MG63 (cell line): ENCODE data around the gene SPHK1. TPM values are rescaled to one million over a fixed set of nuclear protein-coding genes. Genes with fewer than 3 reads are reported as not detected.
A peak's percentile ranks its signal among the peaks of the same experiment; 100 is the strongest.
"Not testable (repeated sequence)": the region's sequence is repeated elsewhere in the genome, so short reads cannot be mapped to it uniquely, and the experiment has no call there.

Source experiments
- DNase-seq: peaks from one replicate; pipeline ENCODE4 v3.0.0-alpha.2; 2020
- H3K27me3 ChIP-seq: fragments of 250-450 bp; sonication (Bioruptor Pico); 2 replicates; pipeline ENCODE4 v1.5.1; 2020; ENCODE audit warnings: mild to moderate bottlenecking, moderate library complexity
- H3K36me3 ChIP-seq: fragments of 250-450 bp; sonication (Bioruptor Pico); 2 replicates; pipeline ENCODE4 v1.5.1; 2020; ENCODE audit warnings: mild to moderate bottlenecking, moderate library complexity
- H3K4me3 ChIP-seq: fragments of 250-450 bp; sonication (Bioruptor Pico); 2 replicates; pipeline ENCODE4 v1.5.1; 2020; ENCODE audit warnings: mild to moderate bottlenecking, moderate library complexity
- H3K9me3 ChIP-seq: fragments of 250-450 bp; sonication (Bioruptor Pico); 2 replicates; pipeline ENCODE4 v1.5.1; 2020; ENCODE audit warnings: mild to moderate bottlenecking, moderate library complexity
- total RNA-seq: library from RNA; depleted of rRNA; stranded (reverse); fragments of >200 nt; shearing (Covaris generic); gene quantifications from 2 replicates; pipeline ENCODE4 v1.2.3, GENCODE V29; 2014; ENCODE audit warnings: low replicate concordance; rRNA removed

The SPHK1 gene
- total RNA-seq: 17.7 and 25.1 TPM in 2 replicates

- Histone ChIP-seq H3K27me3 (no peaks in the 10 kb centered on the region), H3K9me3 (no peaks in the 10 kb centered on the region), H3K4me3 (peak within 1 kb of the TSS; percentile 54), H3K36me3 (peaks cover 10% of the 10 kb centered on the region)
- DNase-seq: peak; percentile 80
Observed at GRCh38 chr17:76384222-76384986, at the start of gene SPHK1. Gene SPHK1 (plus strand): TSS chr17:76384609. CDS start chr17:76385645, 1,036 bp downstream.

- no peak for DNase-seq
- H3K9me3 ChIP-seq: no peaks in the 10 kb centered on the region
- H3K36me3 ChIP-seq: peaks cover 12% of the 10 kb centered on the region
- no peak overlapping the region for H3K4me3 ChIP-seq
- H3K27me3 ChIP-seq: no peaks in the 10 kb centered on the region
Observed at GRCh38 chr17:76335716-76336381, 48.6 kb upstream of the SPHK1 start.

- DNase-seq: no peak
Observed at GRCh38 chr17:76336756-76337412, 47.5 kb upstream of the SPHK1 start.

GRCh38 chr17:76337413-76337777 is 47.0 kb upstream of the SPHK1 start:
- Histone ChIP-seq H3K27me3 (no peaks in the 10 kb centered on the region), H3K9me3 (no peaks in the 10 kb centered on the region), H3K4me3 (no peak overlapping the region), H3K36me3 (peaks cover 6% of the 10 kb centered on the region)
- peak; percentile 14 for DNase-seq

More at GRCh38 chr17:76336756-76337412, 47.5 kb upstream of the SPHK1 start:
- Histone ChIP-seq H3K27me3 (no peaks in the 10 kb centered on the region), H3K36me3 (peaks cover 6% of the 10 kb centered on the region), H3K9me3 (no peaks in the 10 kb centered on the region), H3K4me3 (no peak overlapping the region)

- peaks cover 16% of the 10 kb centered on the region for H3K36me3 ChIP-seq
- H3K27me3 ChIP-seq: no peaks in the 10 kb centered on the region
- DNase-seq: no peak
- no peak overlapping the region for H3K4me3 ChIP-seq
- no peaks in the 10 kb centered on the region for H3K9me3 ChIP-seq
Observed at GRCh38 chr17:76341301-76341700, 43.1 kb upstream of the SPHK1 start.

- H3K36me3 ChIP-seq: peaks cover 23% of the 10 kb centered on the region
Observed at GRCh38 chr17:76343106-76343505, 41.3 kb upstream of the SPHK1 start.

GRCh38 chr17:76345377-76345974 is 38.9 kb upstream of the SPHK1 start:
- no peak for DNase-seq
- peaks cover 23% of the 10 kb centered on the region for H3K36me3 ChIP-seq

More at GRCh38 chr17:76343106-76343505, 41.3 kb upstream of the SPHK1 start:
- Histone ChIP-seq H3K4me3 (no peak overlapping the region), H3K27me3 (no peaks in the 10 kb centered on the region), H3K9me3 (no peaks in the 10 kb centered on the region)
- DNase-seq: no peak

GRCh38 chr17:76346936-76347335 is 37.5 kb upstream of the SPHK1 start:
- H3K9me3 ChIP-seq, DNase-seq, H3K4me3 ChIP-seq, H3K27me3 ChIP-seq: not testable (repeated sequence)
- H3K36me3 ChIP-seq: peaks cover 23% of the 10 kb centered on the region

More at GRCh38 chr17:76345377-76345974, 38.9 kb upstream of the SPHK1 start:
- Histone ChIP-seq H3K9me3 (no peaks in the 10 kb centered on the region), H3K27me3 (no peaks in the 10 kb centered on the region), H3K4me3 (no peak overlapping the region)

- no peak for DNase-seq
- peaks cover 17% of the 10 kb centered on the region for H3K36me3 ChIP-seq
Observed at GRCh38 chr17:76350463-76350862, 33.9 kb upstream of the SPHK1 start.

GRCh38 chr17:76351526-76352071 is 32.8 kb upstream of the SPHK1 start:
- DNase-seq: no peak
- Histone ChIP-seq H3K27me3 (no peaks in the 10 kb centered on the region), H3K36me3 (peaks cover 9% of the 10 kb centered on the region), H3K9me3 (no peaks in the 10 kb centered on the region), H3K4me3 (no peak overlapping the region)

More at GRCh38 chr17:76350463-76350862, 33.9 kb upstream of the SPHK1 start:
- H3K9me3 ChIP-seq: no peaks in the 10 kb centered on the region
- no peak overlapping the region for H3K4me3 ChIP-seq
- no peaks in the 10 kb centered on the region for H3K27me3 ChIP-seq

- Histone ChIP-seq H3K4me3 (peak overlapping the region; percentile 62), H3K36me3 (no peaks in the 10 kb centered on the region; the same call in none of the 2 replicates), H3K9me3 (no peaks in the 10 kb centered on the region), H3K27me3 (no peaks in the 10 kb centered on the region)
- peak; percentile 37 for DNase-seq
Observed at GRCh38 chr17:76353004-76353598, 31.3 kb upstream of the SPHK1 start.

- peak; percentile 90 for DNase-seq
- Histone ChIP-seq H3K27me3 (no peaks in the 10 kb centered on the region), H3K36me3 (no peaks in the 10 kb centered on the region; the same call in 1 of the 2 replicates), H3K9me3 (no peaks in the 10 kb centered on the region), H3K4me3 (peak within 1 kb of the TSS; percentile 62)
Observed at GRCh38 chr17:76353599-76354316, 30.7 kb upstream of the SPHK1 start, which contains the start of gene PRPSAP1. Gene PRPSAP1 (minus strand): TSS chr17:76353916. CDS start chr17:76353703, 213 bp downstream.

- Histone ChIP-seq H3K9me3 (no peaks in the 10 kb centered on the region), H3K36me3 (no peaks in the 10 kb centered on the region), H3K4me3 (peak overlapping the region; percentile 62), H3K27me3 (no peaks in the 10 kb centered on the region)
- no peak for DNase-seq
Observed at GRCh38 chr17:76354317-76354729, 30.1 kb upstream of the SPHK1 start.

GRCh38 chr17:76354747-76355310 is 29.6 kb upstream of the SPHK1 start:
- no peaks in the 10 kb centered on the region for H3K36me3 ChIP-seq
- no peaks in the 10 kb centered on the region for H3K27me3 ChIP-seq
- no peak for DNase-seq
- no peaks in the 10 kb centered on the region for H3K9me3 ChIP-seq
- no peak overlapping the region for H3K4me3 ChIP-seq

- H3K4me3 ChIP-seq: no peak overlapping the region
- no peaks in the 10 kb centered on the region for H3K27me3 ChIP-seq
- no peak for DNase-seq
- H3K36me3 ChIP-seq: no peaks in the 10 kb centered on the region
- H3K9me3 ChIP-seq: no peaks in the 10 kb centered on the region
Observed at GRCh38 chr17:76356803-76357456, 27.5 kb upstream of the SPHK1 start.
